Kidney epithelial cell (primary cell): ENCODE results near the gene TMEM106C. TPM values are rescaled to one million over a fixed set of nuclear protein-coding genes. Genes with fewer than 3 reads are reported as not detected.

ENCODE experiments used
- DNase-seq: peaks from one replicate; pipeline ENCODE4 v3.0.0-alpha.2; 2010; ENCODE audit warnings: low read depth
- H3K27me3 ChIP-seq: 2 replicates; pipeline ENCODE4 v1.6.0; 2011; ENCODE audit warnings: low read length; ENCODE audit not compliant: control insufficient read depth, insufficient read depth
- H3K36me3 ChIP-seq: 2 replicates; pipeline ENCODE4 v1.5.1; 2011; ENCODE audit warnings: low read length; ENCODE audit not compliant: control insufficient read depth, insufficient read depth
- H3K4me3 ChIP-seq: 2 replicates; pipeline ENCODE4 v1.5.1; 2011; ENCODE audit warnings: low read depth, mild to moderate bottlenecking, control low read depth, low read length
- CTCF ChIP-seq: IDR thresholded peaks from 2 replicates; pipeline ENCODE4 v1.5.1; 2011; ENCODE audit warnings: mild to moderate bottlenecking, moderate library complexity, low read length, control low read depth, inconsistent platforms; ENCODE audit not compliant: insufficient read depth, poor library complexity, severe bottlenecking
- total RNA-seq: library from RNA; depleted of rRNA; stranded (reverse); fragments of >200 nt; gene quantifications from 2 replicates; pipeline ENCODE4 v1.2.3, GENCODE V29; 2015

Gene TMEM106C
- total RNA-seq, 1 donor from 2014 or later, result 133 TPM

DNA sequence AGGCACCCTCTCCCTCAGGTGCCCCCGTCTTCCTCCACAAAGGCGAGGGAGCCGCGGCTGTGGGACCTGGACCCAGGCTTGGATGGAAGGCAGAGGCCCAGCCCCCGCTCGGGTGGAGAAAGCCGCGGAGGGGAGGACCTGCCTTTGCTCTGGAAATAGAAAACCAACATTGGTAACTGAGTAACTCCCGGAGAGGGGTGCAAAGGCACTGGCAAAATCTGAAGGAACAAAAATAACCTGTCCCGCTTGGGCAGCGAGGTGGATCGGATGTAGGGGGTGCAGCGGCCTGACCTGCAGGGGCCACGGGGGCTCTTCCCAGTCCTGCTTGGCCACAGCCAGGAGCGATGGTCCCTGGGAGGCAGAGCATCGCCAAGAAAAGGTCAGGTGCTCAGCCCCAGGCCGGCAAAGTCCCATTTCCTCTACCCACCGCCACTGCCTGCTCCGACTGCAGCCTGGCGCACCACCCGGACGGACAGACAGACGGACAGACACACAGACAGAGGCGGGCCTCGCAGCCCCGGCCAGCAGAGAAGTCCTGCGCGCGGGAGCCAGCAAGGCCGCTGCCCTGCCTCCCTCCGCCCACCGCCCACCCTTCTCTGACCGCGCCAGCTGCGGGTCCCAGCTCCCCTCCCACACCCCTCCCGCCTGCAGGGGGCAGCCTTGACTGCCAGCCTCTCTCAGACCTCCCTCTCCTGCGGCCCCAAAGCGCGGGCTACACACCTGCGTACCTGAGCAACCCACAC lies 21.4 kb upstream of the TMEM106C start:
- peaks cover 16% of the 10 kb centered on the region for H3K27me3 ChIP-seq
- TF ChIP-seq CTCF, result peak; percentile 73
- H3K4me3 ChIP-seq, result no peak overlapping the region
- no peak for DNase-seq
- no peaks in the 10 kb centered on the region for H3K36me3 ChIP-seq

GRCh38 chr12:47942614-47943225 lies 20.7 kb upstream of the TMEM106C start:
- H3K4me3 ChIP-seq, result no peak overlapping the region
- H3K27me3 ChIP-seq, result peaks cover 16% of the 10 kb centered on the region
- DNase-seq, result no peak
- H3K36me3 ChIP-seq, result no peaks in the 10 kb centered on the region
- no peak for TF ChIP-seq CTCF

- peaks cover 16% of the 10 kb centered on the region for H3K27me3 ChIP-seq
- no peak for TF ChIP-seq CTCF
- no peak for DNase-seq
- no peaks in the 10 kb centered on the region for H3K36me3 ChIP-seq
- H3K4me3 ChIP-seq, result no peak overlapping the region
Measured at GRCh38 chr12:47943623-47944340, 19.6 kb upstream of the TMEM106C start.

DNA sequence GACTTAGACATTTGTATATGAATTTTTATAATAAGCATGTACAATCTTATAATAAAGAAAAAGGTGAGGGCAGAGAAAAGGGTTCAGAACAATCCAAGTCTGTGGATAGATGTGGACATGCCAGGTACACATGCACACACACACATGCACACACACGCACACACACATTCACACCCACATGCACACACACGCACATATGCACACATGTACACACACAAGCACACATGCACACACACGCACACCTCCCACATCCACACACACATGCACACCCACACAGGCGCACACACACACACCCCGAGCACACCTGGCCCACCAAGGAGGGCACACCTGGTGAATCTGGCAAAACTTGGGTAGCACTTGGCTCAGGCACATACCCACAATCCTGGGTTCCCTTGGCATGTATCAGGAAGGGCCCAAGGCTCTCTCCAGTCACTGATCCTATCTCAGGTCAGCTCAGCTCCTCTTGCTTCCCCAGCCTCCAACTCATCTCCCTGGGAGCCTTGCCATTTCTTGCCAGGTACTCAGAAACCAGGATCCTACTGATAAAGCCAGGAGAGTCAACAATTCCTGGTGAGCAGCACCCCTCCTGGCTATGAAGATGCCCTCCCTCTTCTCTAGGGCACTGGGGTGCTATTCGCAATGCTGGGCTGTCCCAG lies 18.6 kb upstream of the TMEM106C start:
- Histone ChIP-seq H3K36me3 (no peaks in the 10 kb centered on the region), H3K27me3 (peaks cover 16% of the 10 kb centered on the region), H3K4me3 (no peak overlapping the region)
- no peak for TF ChIP-seq CTCF
- DNase-seq, result no peak

DNA sequence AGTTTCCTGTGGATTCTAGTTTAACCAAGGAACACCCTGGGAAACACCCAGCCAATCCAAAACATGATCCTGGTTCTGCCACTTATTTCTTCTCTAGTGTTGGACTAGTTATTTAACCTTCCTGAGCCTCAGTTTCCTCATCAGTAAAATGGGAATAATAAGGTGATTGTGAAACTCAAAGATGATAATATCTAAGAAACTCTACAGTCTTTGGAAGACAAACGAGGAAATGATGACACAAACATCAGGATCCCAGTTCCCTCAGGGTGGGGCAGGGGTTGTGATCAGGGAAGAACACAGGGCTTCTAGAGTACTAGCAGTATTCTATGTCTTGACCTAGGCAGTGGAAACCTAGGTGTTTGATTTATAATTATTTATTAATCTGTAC lies 18.1 kb upstream of the TMEM106C start:
- Histone ChIP-seq H3K27me3 (peaks cover 16% of the 10 kb centered on the region), H3K4me3 (no peak overlapping the region), H3K36me3 (no peaks in the 10 kb centered on the region)
- no peak for TF ChIP-seq CTCF
- DNase-seq, result no peak
